ENCODE data around the gene PBXIP1.
"Not testable (repeated sequence)": the region's sequence is repeated elsewhere in the genome, so short reads cannot be mapped to it uniquely, and the experiment has no call there.

Gene PBXIP1

GRCh38 chr1:154995301-154995983, 39.5 kb upstream of the PBXIP1 start:
- DNase-seq (ENCODE audit: low read depth in 2 of 2) = not testable (repeated sequence)

DNA sequence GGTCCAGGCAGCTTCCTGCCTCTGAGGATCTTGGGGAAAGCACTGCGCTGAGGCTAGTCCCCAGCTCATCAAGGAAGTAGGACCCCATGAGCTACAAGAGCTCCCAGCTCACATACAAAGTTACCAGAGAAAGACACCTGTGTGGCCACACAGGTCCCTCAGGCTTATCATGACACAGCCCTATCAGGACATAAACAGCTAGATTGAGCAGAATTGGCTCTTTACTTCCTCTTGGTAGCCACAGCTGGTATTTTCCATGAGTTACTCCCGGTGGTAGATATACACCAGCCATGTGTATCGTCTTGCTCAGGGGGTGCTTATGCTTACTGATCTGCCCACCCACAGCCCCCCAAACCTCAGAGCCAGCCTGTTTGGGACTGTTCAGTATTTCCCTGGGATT, 38.7 kb upstream of the PBXIP1 start:
- DNase-seq (ENCODE audit: low read depth in 2 of 2) = no peak

DNA sequence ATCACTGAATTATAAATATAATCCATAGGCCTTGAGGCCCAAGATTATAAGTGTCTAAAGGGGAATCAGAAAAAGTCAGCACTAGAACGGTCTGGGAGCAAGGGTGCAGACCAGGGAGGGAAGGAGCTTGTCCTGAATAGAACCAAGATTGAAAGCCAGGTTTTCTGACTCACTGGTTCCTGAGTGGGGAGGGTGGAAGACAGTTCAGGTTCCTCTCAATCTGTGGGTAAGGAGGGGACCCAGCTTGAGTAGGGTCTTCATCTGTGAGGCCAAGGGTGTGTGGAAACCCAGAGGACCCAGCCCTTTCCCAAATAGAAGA, 38.3 kb upstream of the PBXIP1 start:
- DNase-seq (ENCODE audit: low read depth in 2 of 2) = no peak

DNA sequence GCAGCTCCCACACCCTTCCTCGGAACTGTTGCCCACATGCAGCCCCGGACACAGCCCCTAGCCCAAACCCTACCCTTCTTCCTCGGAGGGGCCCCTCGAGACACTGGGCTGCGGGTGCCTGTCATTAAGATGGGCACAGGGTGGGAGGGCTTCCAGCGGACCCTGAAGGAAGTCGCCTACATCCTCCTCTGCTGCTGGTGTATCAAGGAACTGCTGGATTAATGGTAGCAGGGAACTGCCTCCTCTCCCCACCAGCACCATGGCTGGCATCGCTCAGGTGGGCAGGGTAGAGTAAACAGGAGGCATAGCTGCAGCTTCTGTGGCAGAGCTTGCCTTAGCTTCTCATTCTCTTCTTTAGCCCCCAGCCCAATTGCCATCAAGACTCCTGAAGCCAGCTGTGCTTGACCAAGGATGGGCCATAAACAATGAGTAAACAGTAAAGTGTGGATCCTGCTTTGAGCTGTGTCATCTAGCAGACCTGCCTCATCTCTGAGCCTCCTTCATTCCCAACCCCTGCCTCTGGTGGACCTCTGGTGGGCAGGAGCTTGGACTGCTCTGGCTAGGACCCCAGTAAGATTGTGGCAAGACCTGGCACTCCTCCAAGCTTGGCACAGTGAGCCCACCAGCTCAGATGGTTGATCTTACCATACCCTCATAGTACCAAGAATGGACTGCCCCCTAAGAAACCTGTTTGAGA, 37.8 kb upstream of the PBXIP1 start, which contains the start of gene LENEP:
TSS of gene LENEP (plus strand) at position 15 of the 697 bp plus-strand sequence. CDS start at position 37, 22 bp downstream.
- no peak for DNase-seq (ENCODE audit: low read depth in 2 of 2)

- DNase-seq (ENCODE audit: low read depth in 2 of 2) = no peak
Observed at GRCh38 chr1:154992721-154993571, 37.0 kb upstream of the PBXIP1 start.

DNA sequence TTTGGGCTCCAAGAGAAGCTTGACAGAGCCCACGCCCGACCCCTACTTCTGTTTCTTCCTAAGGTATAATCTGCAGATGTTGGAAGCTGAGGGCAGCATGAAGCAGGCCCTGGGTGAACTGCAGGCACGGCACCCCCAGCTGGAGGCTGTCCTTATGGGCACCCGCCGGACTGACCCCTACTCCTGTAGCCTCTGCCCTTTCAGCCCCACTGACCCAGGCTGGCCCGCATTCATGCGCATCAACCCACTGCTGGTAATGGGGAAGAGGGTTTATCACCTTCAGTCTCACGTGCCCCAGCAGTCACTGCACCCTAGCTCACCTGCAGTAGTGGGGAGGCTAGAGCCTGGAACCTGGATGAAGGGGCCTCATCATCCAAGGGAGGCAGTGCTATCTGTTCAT, 34.4 kb upstream of the PBXIP1 start:
- DNase-seq (ENCODE audit: low read depth in 2 of 2) = no peak

GRCh38 chr1:154989195-154989860, 33.4 kb upstream of the PBXIP1 start:
- no peak for DNase-seq (ENCODE audit: low read depth in 2 of 2)

DNA sequence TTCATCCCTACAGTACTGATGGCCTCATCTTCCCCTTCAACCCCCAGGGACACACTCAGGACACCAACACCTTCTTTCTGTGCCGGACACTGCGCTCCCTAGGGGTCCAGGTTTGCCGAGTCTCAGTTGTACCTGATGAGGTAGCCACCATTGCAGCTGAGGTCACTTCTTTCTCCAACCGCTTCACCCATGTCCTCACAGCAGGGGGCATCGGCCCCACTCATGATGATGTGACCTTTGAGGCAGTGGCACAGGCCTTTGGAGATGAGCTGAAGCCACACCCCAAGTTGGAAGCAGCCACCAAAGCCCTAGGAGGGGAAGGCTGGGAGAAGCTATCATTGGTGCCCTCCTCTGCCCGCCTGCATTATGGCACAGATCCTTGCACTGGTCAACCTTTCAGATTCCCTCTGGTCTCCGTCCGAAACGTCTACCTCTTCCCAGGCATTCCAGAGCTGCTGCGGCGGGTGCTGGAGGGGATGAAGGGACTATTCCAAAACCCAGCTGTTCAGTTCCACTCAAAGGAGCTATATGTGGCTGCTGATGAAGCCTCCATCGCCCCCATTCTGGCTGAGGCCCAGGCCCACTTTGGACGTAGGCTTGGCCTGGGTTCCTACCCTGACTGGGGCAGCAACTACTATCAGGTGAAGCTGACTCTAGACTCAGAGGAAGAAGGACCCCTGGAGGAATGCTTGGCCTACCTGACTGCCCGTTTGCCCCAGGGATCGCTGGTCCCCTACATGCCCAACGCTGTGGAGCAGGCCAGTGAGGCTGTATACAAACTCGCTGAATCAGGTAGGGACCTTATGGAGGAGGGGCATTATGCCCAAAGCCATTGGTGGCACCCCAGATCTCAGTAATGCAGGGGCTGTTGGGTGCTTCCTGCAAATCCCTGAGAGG, 32.4 kb upstream of the PBXIP1 start:
- DNase-seq (ENCODE audit: low read depth in 2 of 2) = no peak

DNA sequence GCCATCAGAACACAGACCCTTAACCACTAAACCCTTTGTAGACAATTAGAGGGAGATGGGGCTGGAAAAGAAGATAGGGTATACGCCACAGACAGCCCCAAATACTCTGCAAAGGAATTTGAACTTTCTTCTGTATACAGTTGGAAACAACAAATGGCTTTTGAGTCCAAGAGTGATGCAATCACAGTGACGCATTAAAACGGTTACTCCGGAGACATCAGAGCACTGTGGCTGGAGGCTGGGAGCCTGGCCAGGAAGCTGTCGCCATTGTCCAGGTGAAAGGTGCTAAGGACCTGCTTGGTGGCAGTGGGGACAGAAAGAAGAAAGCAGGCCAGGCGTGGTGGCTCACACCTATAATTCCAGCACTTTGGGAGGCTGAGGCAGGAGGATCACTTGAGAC, 31.4 kb upstream of the PBXIP1 start:
- DNase-seq (ENCODE audit: low read depth in 2 of 2) = no peak

- not testable (repeated sequence) for DNase-seq (ENCODE audit: low read depth in 2 of 2)
Observed at GRCh38 chr1:154986736-154987135, 30.8 kb upstream of the PBXIP1 start.

- no peak for DNase-seq (ENCODE audit: low read depth in 2 of 2)
Observed at GRCh38 chr1:154983776-154984466, 28.0 kb upstream of the PBXIP1 start.

- peak; percentile 88 for DNase-seq (ENCODE audit: low read depth in 2 of 2)
Observed at GRCh38 chr1:154982897-154983648, 27.2 kb upstream of the PBXIP1 start, which contains the start of gene FLAD1. TSS of gene FLAD1 (plus strand) at chr1:154983344. CDS start at chr1:154983695, 351 bp downstream.

GRCh38 chr1:154982341-154982740, 26.4 kb upstream of the PBXIP1 start:
- DNase-seq (ENCODE audit: low read depth in 2 of 2) = no peak

DNA sequence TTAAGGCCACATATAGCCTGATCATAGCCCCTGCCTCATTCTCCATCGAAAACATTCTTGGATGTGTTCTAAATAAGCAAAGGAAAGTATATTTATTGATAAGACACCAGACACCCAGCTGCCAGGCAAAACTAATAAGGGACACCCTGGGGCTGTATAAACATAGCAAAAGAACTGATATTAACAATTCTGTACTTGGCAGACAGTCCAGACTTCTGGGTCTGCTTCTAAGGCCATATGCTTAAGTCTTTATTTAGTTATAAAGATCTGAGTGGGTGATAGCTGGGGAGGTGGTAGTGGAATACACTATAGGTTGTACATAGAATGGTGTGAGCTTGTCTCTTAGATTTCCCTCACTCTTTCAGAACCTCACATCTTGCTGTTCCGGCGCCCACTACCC, 22.5 kb upstream of the PBXIP1 start:
- no peak for DNase-seq (ENCODE audit: low read depth in 2 of 2)

GRCh38 chr1:154977762-154978161, 21.9 kb upstream of the PBXIP1 start:
- DNase-seq (ENCODE audit: low read depth in 2 of 2) = not testable (repeated sequence)

DNA sequence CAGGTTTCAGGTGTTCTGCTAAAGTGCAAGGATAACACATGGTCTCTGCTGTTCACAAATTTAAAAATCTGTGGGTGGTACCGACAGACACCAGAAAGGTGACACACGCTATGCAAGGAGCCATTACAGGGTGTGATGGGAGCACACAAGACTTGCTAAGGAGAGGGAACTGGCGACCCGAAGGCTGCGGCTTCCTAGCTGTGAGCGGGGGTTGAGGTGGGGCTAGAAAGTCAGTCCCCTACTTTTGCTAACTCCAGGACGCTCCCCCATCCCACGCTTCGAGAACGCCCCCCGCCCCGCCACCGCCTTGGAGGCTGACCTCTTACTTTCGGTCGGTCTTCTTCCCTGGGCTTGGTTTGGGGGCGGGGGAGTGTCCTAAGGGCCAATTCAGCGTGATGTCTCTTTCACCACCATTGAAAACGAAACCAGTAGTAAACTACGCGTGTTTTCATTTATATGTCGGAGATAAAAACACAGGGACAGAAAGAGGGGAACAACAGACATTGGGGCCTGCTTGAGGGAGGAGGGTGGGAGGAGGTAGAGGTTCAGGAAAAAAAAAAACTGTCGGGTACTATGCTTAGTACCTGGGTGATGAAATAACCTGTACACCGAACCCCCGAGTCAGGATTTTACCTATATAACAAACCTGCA, 19.6 kb upstream of the PBXIP1 start:
- no peak for DNase-seq (ENCODE audit: low read depth in 2 of 2)

DNA sequence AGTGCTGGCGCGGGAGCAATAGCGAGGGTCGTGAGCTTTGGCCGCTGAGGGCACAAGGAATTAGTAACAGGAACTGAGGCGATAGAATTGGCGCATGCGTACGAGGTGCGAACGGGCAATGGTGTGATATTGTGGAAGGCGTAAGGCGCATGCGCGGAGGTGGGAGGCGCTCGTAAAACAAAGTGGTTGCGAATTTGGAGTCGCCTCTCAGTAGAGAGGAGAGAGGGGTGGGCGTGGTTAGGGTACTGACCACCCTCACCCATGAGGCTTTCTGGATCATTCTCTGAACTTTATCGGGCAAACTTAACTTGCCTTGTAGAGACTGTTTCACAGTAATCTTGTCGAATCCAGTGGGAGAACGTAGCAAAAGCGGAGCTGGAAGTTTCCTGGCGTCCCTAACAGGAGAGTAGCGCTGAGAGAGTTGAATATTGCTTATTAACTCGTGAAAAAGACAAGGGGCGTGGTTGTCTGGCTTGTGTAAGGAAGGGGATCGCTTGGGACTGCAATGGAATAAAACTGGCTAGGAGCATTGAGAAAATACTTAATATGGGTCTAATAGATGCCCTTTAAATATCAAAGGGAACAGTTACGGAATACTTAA, 19.0 kb upstream of the PBXIP1 start:
- DNase-seq (ENCODE audit: low read depth in 2 of 2) = peak; percentile 83 to 88

- DNase-seq (ENCODE audit: low read depth in 2 of 2) = peak; percentile 90
Observed at GRCh38 chr1:154974102-154974807, 18.4 kb upstream of the PBXIP1 start, which contains the start of gene CKS1B. TSS of gene CKS1B (plus strand) at chr1:154974681. CDS start at chr1:154974746, 65 bp downstream.

Data from stimulated activated CD8-positive, alpha-beta memory T cell treated with anti-CD3 and anti-CD28 coated beads, Interleukin-7, amount 100 ng/mL, for 1 hour (primary cell).